GM18868 (cell line): ENCODE results near the gene ADAP1.
"Not testable (repeated sequence)": the region's sequence is repeated elsewhere in the genome, so short reads cannot be mapped to it uniquely, and the experiment has no call there.

ENCODE experiments used
- ATAC-seq: cut with Tn5 transposase; IDR thresholded peaks from one replicate; pipeline ENCODE4 v1.9.1; 2021; ENCODE audit warnings: mild to moderate bottlenecking, moderate library complexity; ENCODE audit not compliant: unreplicated experiment

The ADAP1 gene

GRCh38 chr7:943793-944192, 10.7 kb downstream of the ADAP1 start:
- not testable (repeated sequence) for ATAC-seq

- ATAC-seq: no peak
Measured at GRCh38 chr7:940599-941408, 13.7 kb downstream of the ADAP1 start.

GRCh38 chr7:939843-940242, 14.6 kb downstream of the ADAP1 start:
- no peak for ATAC-seq

- no peak for ATAC-seq
Measured at GRCh38 chr7:938546-939185, 15.8 kb downstream of the ADAP1 start.

DNA sequence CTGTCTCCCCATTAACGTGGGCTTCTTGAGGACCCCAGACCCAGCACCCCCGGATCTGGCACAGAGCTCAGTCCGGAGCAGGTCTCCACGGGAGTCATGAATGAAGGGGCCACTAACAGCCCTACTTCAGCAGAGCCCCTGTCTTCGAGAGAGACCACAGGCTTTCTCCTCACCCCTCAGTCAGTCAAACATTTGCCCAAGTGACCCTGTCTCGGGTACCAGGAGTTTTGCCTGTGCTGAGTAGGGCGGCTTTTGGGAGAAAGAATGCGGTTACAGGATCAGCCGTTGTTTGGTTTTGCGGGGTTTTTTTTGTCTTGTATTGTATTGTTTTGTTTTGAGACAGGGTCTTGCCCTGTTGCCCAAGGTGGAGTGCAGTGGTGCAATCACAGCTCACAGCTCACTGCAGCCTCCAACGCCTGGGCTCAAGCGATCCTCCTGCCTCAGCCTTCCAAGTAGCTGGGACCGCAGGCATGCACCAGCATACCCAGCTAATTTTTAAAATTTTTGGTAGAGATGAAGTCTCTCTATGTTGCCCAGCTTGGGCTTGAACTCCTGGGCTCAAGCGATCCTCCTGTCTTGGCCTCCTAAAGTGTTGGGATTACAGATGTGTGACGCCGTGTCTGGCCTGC, 16.5 kb downstream of the ADAP1 start:
- no peak for ATAC-seq

DNA sequence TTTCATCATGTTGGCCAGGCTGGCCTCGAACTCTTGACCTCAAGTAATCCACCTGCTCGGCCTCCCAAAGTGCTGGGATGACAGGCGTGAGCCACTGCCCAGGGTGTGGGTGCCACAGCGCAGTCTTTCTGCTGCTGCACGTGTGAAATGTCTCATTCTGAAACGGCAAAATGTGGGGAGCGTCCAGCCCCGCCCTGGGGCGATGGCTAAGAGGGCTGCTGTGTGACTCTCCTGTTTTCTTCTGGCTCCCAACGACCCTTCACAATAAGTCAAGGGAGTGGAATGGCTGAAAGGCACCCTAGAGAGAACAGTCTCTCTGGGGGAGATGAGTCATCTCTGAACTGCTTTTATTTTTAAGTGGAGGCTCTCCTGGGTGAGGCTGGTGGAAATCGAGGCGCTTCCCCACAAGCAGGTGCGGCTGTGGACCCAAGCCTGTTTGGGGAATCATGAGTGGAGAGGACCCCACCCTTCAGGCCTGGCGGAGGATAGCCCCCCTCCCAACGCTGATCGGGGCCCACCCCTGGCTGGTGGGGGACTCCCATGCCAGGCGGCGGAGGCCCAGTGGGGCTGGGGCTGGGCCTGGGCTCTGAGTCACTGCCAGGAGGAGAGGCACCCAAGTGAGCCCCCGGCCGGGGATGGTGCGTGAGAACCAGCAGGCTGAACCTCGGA, 18.0 kb downstream of the ADAP1 start:
- ATAC-seq: peak; percentile 84

GRCh38 chr7:935874-936385, 18.6 kb downstream of the ADAP1 start:
- ATAC-seq: no peak

DNA sequence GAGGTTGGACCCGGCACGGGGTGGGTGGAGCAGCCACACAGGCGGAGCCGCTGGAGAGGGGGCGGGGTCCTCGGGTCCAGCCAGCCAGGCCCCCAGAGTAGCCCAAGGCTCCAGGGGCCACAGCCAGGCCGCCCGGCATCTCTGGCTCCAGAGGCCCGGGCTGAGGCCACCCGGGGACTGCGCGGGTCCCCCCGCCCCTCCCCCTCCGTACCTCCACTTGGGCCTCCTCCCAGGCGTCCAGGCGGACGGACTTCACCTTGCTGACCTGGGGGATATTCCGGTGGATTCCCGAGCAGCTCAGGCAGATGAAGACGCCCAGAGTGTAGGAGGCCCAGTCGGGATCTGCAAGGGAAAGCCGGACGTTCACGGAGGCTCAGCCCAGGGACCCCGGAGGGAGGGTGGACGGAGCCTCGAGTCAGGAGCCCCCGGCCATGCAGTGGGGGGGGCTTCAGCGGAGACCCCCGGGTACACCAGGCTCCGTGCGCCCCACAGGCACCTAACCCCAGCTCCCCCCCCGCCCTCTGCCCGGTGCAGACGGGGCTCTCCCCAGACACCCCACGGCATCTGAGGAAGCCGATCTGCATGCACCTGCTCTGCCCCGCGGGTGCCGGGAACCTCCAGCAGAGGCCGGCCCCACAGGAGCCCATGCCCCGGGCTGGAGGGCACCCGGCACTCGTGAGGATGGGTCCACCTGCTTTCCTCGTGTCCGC, 19.2 kb downstream of the ADAP1 start:
- no peak for ATAC-seq

- no peak for ATAC-seq
Measured at GRCh38 chr7:934469-935163, 19.9 kb downstream of the ADAP1 start.

DNA sequence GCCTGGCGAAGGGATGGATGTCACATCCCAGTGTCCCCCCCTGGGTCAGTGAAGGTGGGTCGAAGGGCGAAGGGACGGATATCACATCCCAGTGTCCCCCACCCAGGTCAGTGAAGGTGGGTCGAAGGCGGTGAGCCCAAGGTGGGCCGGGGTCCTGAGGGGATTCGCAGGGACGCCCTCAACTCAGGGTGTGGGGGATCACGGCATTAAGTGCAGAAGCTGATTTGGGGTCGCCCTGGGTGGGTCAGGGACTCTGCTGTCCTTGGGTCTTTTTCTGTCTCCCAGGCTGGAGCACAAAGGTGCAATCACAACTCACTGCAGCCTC, 21.9 kb downstream of the ADAP1 start:
- ATAC-seq: no peak

GRCh38 chr7:931871-932650, 22.4 kb downstream of the ADAP1 start:
- ATAC-seq: no peak

DNA sequence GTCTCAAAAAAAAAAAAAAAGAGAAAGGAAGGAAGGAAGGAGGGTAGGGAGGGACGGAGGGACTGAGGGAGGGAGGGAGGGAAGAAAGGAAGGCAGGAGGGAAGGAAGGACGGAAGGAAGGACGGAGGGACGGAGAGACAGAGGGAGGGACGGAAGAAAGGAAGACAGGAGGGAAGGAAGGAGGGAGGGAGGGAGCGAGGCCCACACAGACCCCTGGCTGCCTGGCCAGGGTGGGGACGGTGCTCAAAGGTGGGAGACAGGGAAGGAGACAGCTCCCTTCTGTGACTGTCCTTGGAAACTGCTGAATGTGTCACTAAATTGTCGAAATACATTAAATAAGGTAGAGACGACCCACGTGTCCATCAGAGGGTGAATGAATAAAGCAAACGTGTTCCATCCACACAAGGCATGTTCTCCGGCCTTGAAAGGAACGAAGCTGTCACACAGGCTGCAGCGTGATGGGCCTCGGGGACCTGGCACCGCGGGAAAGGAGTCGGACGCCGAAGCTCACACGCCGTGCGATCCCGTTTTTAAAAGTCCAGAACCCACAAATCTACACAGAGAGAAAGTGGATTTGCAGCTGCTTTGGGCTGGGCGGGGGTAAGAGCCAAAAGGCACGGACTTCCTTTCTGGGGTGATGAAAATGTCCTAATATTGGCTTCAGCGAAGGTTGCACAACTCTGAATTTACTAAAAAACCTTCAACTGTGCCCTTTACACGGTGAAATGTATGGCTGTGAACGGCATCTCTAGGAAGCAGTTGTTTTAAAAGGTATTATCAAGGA, 23.3 kb downstream of the ADAP1 start:
- ATAC-seq: no peak

DNA sequence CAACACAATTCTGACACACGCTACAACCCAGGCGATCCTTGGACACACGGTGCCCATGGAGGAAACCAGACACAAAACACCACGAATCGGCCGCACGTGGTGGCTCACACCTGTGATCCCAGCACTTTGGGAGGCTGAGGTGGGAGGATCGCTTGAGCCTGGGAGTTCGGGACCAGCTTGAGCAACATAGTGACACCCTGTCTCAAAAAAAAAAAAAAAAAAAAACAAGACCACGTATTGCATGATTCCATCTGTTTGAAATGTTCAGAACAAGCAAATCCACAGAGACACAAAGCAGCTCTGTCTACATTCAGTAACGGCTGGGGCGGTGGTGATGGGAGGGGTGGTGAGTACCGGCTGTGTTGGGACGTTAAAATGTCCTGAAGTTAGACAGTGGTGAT, 25.2 kb downstream of the ADAP1 start:
- ATAC-seq: no peak

DNA sequence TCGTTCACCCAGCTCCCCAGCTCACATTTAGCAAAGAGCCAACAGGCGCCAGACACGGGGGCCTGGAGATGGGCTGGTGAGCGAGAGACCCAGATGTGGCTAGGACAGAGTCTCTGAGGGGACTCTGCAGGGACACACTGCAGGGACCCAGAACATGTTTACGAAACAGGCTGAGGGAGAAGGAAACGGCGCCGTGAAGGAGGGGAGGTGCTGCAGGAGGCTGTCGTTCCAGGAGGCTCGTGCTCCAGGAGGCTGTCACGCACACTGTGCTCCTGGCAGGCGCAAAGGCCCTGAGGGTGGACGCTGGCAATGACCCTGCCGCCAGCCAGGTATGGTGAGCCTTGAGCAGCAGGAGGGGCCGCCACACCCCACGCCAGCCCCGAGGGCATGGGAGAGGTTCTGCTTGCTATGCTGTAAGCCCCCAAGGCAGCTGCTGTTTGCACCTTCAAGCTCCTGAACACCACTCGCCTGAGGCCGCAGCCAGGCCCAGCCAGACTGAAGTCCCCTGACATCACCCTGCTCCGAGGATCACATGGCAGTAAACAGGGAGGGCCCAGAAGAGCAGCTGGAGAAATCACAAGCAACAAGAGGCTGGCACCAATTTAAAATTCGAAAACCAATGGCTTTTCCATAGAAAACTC, 27.3 kb downstream of the ADAP1 start:
- ATAC-seq: no peak

GRCh38 chr7:926061-927030, 28.1 kb downstream of the ADAP1 start:
- ATAC-seq: no peak

GRCh38 chr7:925601-926000, 28.9 kb downstream of the ADAP1 start:
- no peak for ATAC-seq
